RWPE2 (cell line): Measurements from ENCODE around the gene ZMYM4.
A peak's percentile ranks its signal among the peaks of the same experiment; 100 is the strongest.

Source experiments
- ATAC-seq: fragments of 200-7000 bp; cut with Tn5 transposase; 3 replicates; pipeline ENCODE4 v1.9.1; 2021; ENCODE audit warnings: low read depth
- DNase-seq: peaks from one replicate; pipeline ENCODE4 v3.0.0-alpha.2; 2020; ENCODE audit warnings: low spot score
- H3K27ac ChIP-seq: fragments of 450-650 bp; 2 replicates; pipeline ENCODE4 v1.5.1; 2017; ENCODE audit warnings: mild to moderate bottlenecking; ENCODE audit not compliant: poor library complexity, severe bottlenecking
- H3K27me3 ChIP-seq: fragments of 250-450 bp; sonication (Bioruptor Pico); 2 replicates; pipeline ENCODE4 v1.5.1; 2021; ENCODE audit warnings: mild to moderate bottlenecking, moderate library complexity; ENCODE audit not compliant: insufficient read depth, poor library complexity, severe bottlenecking
- H3K36me3 ChIP-seq: fragments of 250-450 bp; sonication (Bioruptor Pico); 2 replicates; pipeline ENCODE4 v1.5.1; 2020; ENCODE audit warnings: low read depth, mild to moderate bottlenecking, moderate library complexity
- H3K4me1 ChIP-seq: fragments of 250-450 bp; sonication (Bioruptor Pico); 2 replicates; pipeline ENCODE4 v1.5.1; 2021; ENCODE audit warnings: mild to moderate bottlenecking, moderate library complexity; ENCODE audit not compliant: insufficient read depth, poor library complexity, severe bottlenecking
- H3K4me3 ChIP-seq: fragments of 250-450 bp; sonication (Bioruptor Pico); 2 replicates; pipeline ENCODE4 v1.5.1; 2021; ENCODE audit warnings: mild to moderate bottlenecking, moderate library complexity; ENCODE audit not compliant: severe bottlenecking
- H3K9me3 ChIP-seq: fragments of 250-450 bp; sonication (Bioruptor Pico); 2 replicates; pipeline ENCODE4 v1.5.1; 2021; ENCODE audit warnings: mild to moderate bottlenecking, moderate library complexity; ENCODE audit not compliant: severe bottlenecking
- CTCF ChIP-seq: fragments of 450-650 bp; IDR thresholded peaks from one replicate; pipeline ENCODE4 v1.5.1; 2017; ENCODE audit warnings: mild to moderate bottlenecking, moderate library complexity; ENCODE audit not compliant: poor library complexity, severe bottlenecking

ZMYM4 gene

GRCh38 chr1:35436078-35436477 lies 167.6 kb downstream of the ZMYM4 start:
- Histone ChIP-seq H3K9me3 (no peaks in the 10 kb centered on the region), H3K4me1 (no peaks in the 10 kb centered on the region), H3K36me3 (peaks cover 20% of the 10 kb centered on the region), H3K27ac (no peak overlapping the region), H3K4me3 (no peak overlapping the region), H3K27me3 (no peaks in the 10 kb centered on the region)
- DNase-seq = no peak
- TF ChIP-seq CTCF = no peak
- ATAC-seq = 0 out of 3 replicates have a peak, but pooled peaks have one; percentile 8

GRCh38 chr1:35437200-35437599 lies 168.7 kb downstream of the ZMYM4 start:
- ATAC-seq (no peak), DNase-seq (no peak)
- TF ChIP-seq CTCF = no peak
- Histone ChIP-seq H3K9me3 (no peaks in the 10 kb centered on the region), H3K4me1 (no peaks in the 10 kb centered on the region), H3K36me3 (peaks cover 30% of the 10 kb centered on the region), H3K27me3 (no peaks in the 10 kb centered on the region), H3K27ac (no peak overlapping the region), H3K4me3 (no peak overlapping the region)

- Histone ChIP-seq H3K4me3 (no peak overlapping the region), H3K36me3 (peaks cover 44% of the 10 kb centered on the region), H3K4me1 (no peaks in the 10 kb centered on the region), H3K27ac (no peak overlapping the region), H3K9me3 (no peaks in the 10 kb centered on the region), H3K27me3 (no peaks in the 10 kb centered on the region)
- DNase-seq = no peak
- no peak for ATAC-seq
- no peak for TF ChIP-seq CTCF
Measured at GRCh38 chr1:35439626-35440025, 171.1 kb downstream of the ZMYM4 start.

- Histone ChIP-seq H3K4me3 (no peak overlapping the region), H3K27me3 (no peaks in the 10 kb centered on the region), H3K4me1 (no peaks in the 10 kb centered on the region), H3K27ac (no peak overlapping the region), H3K36me3 (peaks cover 45% of the 10 kb centered on the region), H3K9me3 (no peaks in the 10 kb centered on the region)
- no peak for DNase-seq
- TF ChIP-seq CTCF = no peak
- no peak for ATAC-seq
Measured at GRCh38 chr1:35441926-35442579, 173.5 kb downstream of the ZMYM4 start.

- H3K4me1 ChIP-seq = no peaks in the 10 kb centered on the region
- no peaks in the 10 kb centered on the region for H3K9me3 ChIP-seq
- TF ChIP-seq CTCF = no peak
- H3K36me3 ChIP-seq = peaks cover 50% of the 10 kb centered on the region
- H3K27ac ChIP-seq = no peak overlapping the region
- no peaks in the 10 kb centered on the region for H3K27me3 ChIP-seq
- H3K4me3 ChIP-seq = no peak overlapping the region
- no peak for ATAC-seq
- no peak for DNase-seq
Measured at GRCh38 chr1:35442734-35443133, 174.2 kb downstream of the ZMYM4 start.
